Activated T-helper 1 cell treated with Interleukin-2 at 50 U/mL for 16 hours (primary cell): ENCODE data around the gene RCBTB2.

Source experiments
- DNase-seq: peaks from one replicate; pipeline ENCODE4 v3.0.0-alpha.2; 2020; ENCODE audit warnings: low read depth

Gene RCBTB2

GRCh38 chr13:48563626-48564025 lies 30.7 kb upstream of the RCBTB2 start:
- no peak for DNase-seq

- peak; percentile 43 for DNase-seq
Measured at GRCh38 chr13:48562296-48563066, 29.6 kb upstream of the RCBTB2 start.

GRCh38 chr13:48561466-48562235 lies 28.8 kb upstream of the RCBTB2 start:
- no peak for DNase-seq

GRCh38 chr13:48560657-48561337 lies 27.9 kb upstream of the RCBTB2 start:
- no peak for DNase-seq

GRCh38 chr13:48559638-48560320 lies 26.9 kb upstream of the RCBTB2 start:
- DNase-seq = no peak

- DNase-seq = no peak
Measured at GRCh38 chr13:48556817-48557216, 23.9 kb upstream of the RCBTB2 start.

- DNase-seq = no peak
Measured at GRCh38 chr13:48555441-48555840, 22.6 kb upstream of the RCBTB2 start.

- DNase-seq = no peak
Measured at GRCh38 chr13:48551329-48551728, 18.4 kb upstream of the RCBTB2 start.

- DNase-seq = no peak
Measured at GRCh38 chr13:48549658-48550057, 16.8 kb upstream of the RCBTB2 start.

- no peak for DNase-seq
Measured at GRCh38 chr13:48547663-48548092, 14.8 kb upstream of the RCBTB2 start.

GRCh38 chr13:48545608-48546007 lies 12.7 kb upstream of the RCBTB2 start:
- DNase-seq = no peak

- no peak for DNase-seq
Measured at GRCh38 chr13:48542581-48543341, 9.9 kb upstream of the RCBTB2 start.

GRCh38 chr13:48542138-48542537 lies 9.3 kb upstream of the RCBTB2 start:
- DNase-seq = no peak

- DNase-seq = no peak
Measured at GRCh38 chr13:48539550-48539949, 6.7 kb upstream of the RCBTB2 start.

- DNase-seq = no peak
Measured at GRCh38 chr13:48536621-48537250, 3.9 kb upstream of the RCBTB2 start.

GRCh38 chr13:48535766-48536165 lies 2.9 kb upstream of the RCBTB2 start:
- DNase-seq = no peak

GRCh38 chr13:48534911-48535501 lies 2.1 kb upstream of the RCBTB2 start:
- DNase-seq = no peak

GRCh38 chr13:48533961-48534600 lies 1.2 kb upstream of the RCBTB2 start:
- no peak for DNase-seq

GRCh38 chr13:48532256-48532505 lies 699 bp downstream of the RCBTB2 start:
- no peak for DNase-seq
